Measurements from ENCODE around the gene PRSS58.

The PRSS58 gene, protein sequence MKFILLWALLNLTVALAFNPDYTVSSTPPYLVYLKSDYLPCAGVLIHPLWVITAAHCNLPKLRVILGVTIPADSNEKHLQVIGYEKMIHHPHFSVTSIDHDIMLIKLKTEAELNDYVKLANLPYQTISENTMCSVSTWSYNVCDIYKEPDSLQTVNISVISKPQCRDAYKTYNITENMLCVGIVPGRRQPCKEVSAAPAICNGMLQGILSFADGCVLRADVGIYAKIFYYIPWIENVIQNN

DNA sequence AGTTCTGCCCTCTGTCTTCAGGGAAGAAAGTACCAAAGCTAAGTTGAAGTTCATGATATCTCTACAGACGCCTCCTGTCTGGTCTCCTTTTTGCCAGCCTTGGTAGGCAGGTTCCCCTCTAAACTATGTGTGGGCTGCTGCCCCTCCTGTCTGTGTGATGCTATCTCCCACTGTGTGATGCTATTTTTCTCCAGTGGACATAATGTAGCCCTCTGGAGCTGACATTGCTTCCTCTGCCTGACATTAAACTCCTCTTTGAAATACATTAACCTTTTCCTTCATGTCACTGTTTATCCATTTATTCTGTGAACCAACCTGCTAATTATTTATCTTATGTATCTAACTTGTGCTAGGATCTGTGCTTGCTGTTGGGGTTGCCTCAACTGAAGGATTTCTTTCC, at the start of gene PRSS58:
TSS of gene PRSS58 (minus strand) at position 101 of the 400 bp plus-strand sequence. CDS start 351 bp downstream, outside the sequence.
- TF ChIP-seq, protein P1, sequence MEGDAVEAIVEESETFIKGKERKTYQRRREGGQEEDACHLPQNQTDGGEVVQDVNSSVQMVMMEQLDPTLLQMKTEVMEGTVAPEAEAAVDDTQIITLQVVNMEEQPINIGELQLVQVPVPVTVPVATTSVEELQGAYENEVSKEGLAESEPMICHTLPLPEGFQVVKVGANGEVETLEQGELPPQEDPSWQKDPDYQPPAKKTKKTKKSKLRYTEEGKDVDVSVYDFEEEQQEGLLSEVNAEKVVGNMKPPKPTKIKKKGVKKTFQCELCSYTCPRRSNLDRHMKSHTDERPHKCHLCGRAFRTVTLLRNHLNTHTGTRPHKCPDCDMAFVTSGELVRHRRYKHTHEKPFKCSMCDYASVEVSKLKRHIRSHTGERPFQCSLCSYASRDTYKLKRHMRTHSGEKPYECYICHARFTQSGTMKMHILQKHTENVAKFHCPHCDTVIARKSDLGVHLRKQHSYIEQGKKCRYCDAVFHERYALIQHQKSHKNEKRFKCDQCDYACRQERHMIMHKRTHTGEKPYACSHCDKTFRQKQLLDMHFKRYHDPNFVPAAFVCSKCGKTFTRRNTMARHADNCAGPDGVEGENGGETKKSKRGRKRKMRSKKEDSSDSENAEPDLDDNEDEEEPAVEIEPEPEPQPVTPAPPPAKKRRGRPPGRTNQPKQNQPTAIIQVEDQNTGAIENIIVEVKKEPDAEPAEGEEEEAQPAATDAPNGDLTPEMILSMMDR (IDR thresholded peaks at IDR 0.05; ENCODE audit: low read depth, low read length, missing control alignments): no peak

DNA sequence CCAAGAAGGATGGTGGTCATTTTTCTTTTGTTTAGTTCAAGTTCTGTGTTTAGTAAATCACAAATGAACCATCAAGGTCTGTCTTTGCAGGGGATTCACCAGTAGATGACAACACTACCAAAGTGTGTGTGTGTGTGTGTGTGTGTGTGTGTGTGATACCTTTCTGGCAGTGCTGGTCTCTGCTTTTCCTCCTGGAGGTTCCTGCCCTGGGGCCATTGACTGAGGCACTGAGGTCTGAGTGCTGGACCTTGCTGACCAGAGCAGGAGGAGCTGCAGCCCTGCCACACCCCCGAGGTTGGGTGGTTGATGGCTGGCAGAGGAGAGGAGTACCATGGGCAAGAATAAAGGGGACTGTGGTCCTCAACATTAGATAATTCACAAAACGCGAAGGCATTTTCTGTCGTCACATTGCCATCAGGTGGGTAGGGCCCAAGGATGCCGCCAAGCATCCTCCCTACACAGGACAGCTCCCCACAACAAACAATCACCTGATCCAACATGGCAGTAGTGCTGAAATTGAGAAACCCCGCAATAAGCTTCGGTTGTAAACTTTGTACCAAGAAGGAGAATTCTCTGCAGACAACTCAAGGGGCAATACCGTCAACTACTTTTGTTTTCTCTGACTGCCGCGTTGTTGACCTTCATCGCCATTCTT, 49.5 kb upstream of the PRSS58 start:
- H3K4me3 ChIP-seq (replicated peaks; ENCODE audit: low read depth, low read length): no peak overlapping the region
- TF ChIP-seq, protein P1 (IDR thresholded peaks at IDR 0.05; ENCODE audit: low read depth, low read length, missing control alignments): no peak
- DNase-seq (ENCODE audit: extremely low read depth, low read depth): no peak

More for the DNA sequence above, at the start of gene PRSS58:
- H3K4me3 ChIP-seq (replicated peaks; ENCODE audit: low read depth, low read length): no peak within 1 kb of the TSS
- DNase-seq (ENCODE audit: extremely low read depth, low read depth): no peak

DNA sequence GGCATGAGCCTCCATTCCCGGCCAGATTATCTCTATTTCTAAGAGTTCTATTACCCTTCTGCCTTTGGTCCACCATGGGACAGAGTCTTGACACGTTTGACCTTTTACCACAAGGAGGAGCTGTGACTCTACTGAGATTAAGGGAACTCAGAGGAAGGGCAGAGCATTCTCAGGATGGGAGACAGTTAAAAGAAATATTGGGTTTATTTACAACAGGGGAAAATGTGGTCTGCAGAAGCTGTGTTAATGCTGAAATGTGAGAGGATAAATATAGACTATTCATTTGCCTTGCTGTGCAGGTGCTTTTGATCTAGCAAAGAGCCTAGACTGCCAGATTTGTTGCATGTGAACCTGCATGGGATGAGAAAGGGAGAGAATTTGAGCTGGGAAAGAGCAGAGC, 45.8 kb upstream of the PRSS58 start:
- TF ChIP-seq, protein P1 (IDR thresholded peaks at IDR 0.05; ENCODE audit: low read depth, low read length, missing control alignments): no peak
- H3K4me3 ChIP-seq (replicated peaks; ENCODE audit: low read depth, low read length): no peak overlapping the region
- DNase-seq (ENCODE audit: extremely low read depth, low read depth): no peak

DNA sequence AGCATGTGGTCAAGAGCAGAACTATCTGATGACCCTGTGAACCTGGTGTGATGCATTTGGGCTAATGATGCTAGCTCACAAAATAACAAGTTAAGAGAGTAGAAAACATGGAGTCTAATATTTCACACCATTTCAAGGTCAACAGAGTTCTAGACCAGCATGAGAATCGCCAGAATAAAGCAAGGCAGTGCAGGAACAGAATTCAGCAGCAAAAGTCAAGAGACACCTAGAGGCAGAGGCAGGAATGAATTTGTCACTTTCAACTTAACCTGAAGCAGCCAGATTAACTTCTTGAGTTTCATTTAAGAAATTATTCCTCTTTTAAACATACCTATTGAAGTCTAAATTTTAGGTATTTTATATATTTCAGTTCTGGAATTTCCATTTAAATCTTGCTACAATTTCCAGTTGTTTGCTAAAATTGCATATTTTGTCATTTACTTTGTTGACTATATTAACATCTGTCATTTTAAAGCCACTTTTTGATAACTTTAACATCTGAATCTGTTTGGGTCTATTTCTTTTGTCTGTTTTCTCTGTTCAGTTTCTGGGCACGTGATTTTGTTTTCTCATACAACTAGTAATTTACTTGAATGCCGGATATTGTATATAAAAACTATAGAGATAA, 44.2 kb upstream of the PRSS58 start:
- no peak overlapping the region for H3K4me3 ChIP-seq (replicated peaks; ENCODE audit: low read depth, low read length)
- TF ChIP-seq, protein P1 (IDR thresholded peaks at IDR 0.05; ENCODE audit: low read depth, low read length, missing control alignments): peak; percentile 25
- no peak for DNase-seq (ENCODE audit: extremely low read depth, low read depth)

DNA sequence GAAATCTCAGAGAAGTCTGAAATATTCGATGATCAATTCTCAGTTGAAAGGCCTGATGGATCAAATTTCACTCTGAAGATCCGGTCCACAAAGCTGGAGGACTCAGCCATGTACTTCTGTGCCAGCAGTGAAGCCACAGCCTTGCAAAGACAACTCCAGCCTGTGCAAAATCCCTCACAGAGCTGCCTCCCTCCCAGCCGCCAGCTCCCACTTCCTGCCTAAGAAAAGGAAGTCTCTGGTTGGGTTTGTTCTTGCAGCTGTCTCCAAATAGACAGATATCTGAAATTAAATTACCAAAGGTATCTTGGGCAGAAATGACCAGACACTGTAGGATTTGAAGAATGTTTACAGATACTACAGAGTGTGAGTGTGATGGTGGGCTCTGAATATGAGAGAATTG, 43.4 kb upstream of the PRSS58 start:
- no peak overlapping the region for H3K4me3 ChIP-seq (replicated peaks; ENCODE audit: low read depth, low read length)
- DNase-seq (ENCODE audit: extremely low read depth, low read depth): no peak
- TF ChIP-seq, protein P1 (IDR thresholded peaks at IDR 0.05; ENCODE audit: low read depth, low read length, missing control alignments): no peak

DNA sequence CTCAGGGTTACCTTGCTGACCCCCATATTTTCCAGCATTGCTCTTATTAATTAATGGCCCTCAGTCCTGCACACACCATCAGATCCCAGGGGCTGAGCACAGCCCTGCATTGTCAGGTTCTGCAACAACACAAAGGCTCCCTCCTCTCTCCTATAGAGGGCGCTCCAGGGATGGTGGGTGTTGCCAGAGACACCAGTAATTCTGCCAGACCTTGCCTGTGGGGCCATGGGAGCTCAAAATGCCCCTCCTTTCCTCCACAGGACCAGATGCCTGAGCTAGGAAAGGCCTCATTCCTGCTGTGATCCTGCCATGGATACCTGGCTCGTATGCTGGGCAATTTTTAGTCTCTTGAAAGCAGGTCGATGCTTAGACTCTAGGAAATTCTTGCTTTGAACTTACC, 42.8 kb upstream of the PRSS58 start:
- TF ChIP-seq, protein P1 (IDR thresholded peaks at IDR 0.05; ENCODE audit: low read depth, low read length, missing control alignments): peak; percentile 11
- DNase-seq (ENCODE audit: extremely low read depth, low read depth): no peak
- H3K4me3 ChIP-seq (replicated peaks; ENCODE audit: low read depth, low read length): no peak overlapping the region
